Peyer's patch (tissue), 4 donors: ENCODE measurements around the gene CNTNAP2.

Experiments
- POLR2A ChIP-seq, 2 donors: fragments of 450-650 bp; IDR thresholded peaks; one replicate each; pipeline ENCODE4 v1.5.1; 2017; ENCODE audit warnings: antibody characterized with exemption in 2 of 2, mild to moderate bottlenecking in 2 of 2, moderate library complexity in 2 of 2
- TF ChIP-seq, protein P1 (sequence below), 6 experiments: fragments of 450-650 bp in 4 of 6; fragments of 200-600 bp in 2 of 6; sonication (generic) in 1 of 6; IDR thresholded peaks; one replicate each; pipeline ENCODE4 v1.5.1; 2017 to 2019; ENCODE audit warnings: antibody characterized with exemption in 6 of 6, mild to moderate bottlenecking in 3 of 6, moderate library complexity in 1 of 6

DNA sequence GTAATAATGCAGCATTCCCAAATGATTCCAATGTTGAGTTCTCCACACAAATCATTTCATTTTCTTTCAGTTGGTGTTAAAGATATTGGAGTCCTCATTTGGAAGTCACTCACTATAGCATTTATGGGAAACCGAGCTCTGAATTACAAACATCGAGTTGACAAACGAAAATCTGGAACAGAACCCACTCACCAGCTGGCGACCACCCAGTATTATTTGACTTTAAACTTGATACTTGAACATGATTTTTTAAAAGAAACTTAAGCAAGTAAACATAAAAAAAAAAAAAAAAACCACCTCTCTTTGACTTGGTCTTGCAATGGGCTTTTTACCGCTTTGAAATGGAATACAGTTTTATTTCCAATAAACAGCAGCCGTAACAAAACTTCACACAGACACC, 1897.4 kb downstream of the CNTNAP2 start:
- TF ChIP-seq, protein P1, sequence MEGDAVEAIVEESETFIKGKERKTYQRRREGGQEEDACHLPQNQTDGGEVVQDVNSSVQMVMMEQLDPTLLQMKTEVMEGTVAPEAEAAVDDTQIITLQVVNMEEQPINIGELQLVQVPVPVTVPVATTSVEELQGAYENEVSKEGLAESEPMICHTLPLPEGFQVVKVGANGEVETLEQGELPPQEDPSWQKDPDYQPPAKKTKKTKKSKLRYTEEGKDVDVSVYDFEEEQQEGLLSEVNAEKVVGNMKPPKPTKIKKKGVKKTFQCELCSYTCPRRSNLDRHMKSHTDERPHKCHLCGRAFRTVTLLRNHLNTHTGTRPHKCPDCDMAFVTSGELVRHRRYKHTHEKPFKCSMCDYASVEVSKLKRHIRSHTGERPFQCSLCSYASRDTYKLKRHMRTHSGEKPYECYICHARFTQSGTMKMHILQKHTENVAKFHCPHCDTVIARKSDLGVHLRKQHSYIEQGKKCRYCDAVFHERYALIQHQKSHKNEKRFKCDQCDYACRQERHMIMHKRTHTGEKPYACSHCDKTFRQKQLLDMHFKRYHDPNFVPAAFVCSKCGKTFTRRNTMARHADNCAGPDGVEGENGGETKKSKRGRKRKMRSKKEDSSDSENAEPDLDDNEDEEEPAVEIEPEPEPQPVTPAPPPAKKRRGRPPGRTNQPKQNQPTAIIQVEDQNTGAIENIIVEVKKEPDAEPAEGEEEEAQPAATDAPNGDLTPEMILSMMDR (IDR thresholded peaks at IDR 0.05), result no peak
- no peak for TF ChIP-seq POLR2A (IDR thresholded peaks at IDR 0.05)
